Measurements from ENCODE around the gene CABP4.
A peak's percentile ranks its signal among the peaks of the same experiment; 100 is the strongest.
"Not testable (repeated sequence)": the region's sequence is repeated elsewhere in the genome, so short reads cannot be mapped to it uniquely, and the experiment has no call there.

Gene CABP4

DNA sequence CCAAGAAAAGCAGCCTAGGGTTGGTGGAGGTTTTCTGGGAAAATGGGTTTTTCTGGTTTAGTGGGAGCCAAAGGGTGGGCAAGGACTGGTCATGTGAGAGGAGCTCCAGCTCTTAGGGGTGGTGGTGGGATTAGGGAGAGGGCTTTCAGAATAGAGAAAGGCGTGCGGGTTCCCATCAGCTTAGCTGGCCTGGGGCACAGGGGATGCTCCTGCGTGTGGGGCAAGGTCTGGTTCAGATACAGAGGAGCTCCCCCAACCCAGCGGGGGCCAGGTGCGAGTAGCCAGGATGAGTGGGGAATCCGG lies 13.3 kb downstream of the CABP4 start:
- Mint-ChIP-seq H3K27me3 (ENCODE audit: low read depth) (no peaks in the 10 kb centered on the region), H3K9me3 (no peaks in the 10 kb centered on the region), H3K36me3 (ENCODE audit: low read depth) (no peaks in the 10 kb centered on the region), H3K4me1 (ENCODE audit: low read depth) (peaks cover 29% of the 10 kb centered on the region), H3K4me3 (peak overlapping the region; percentile 82), H3K27ac (peak overlapping the region; percentile 57)

DNA sequence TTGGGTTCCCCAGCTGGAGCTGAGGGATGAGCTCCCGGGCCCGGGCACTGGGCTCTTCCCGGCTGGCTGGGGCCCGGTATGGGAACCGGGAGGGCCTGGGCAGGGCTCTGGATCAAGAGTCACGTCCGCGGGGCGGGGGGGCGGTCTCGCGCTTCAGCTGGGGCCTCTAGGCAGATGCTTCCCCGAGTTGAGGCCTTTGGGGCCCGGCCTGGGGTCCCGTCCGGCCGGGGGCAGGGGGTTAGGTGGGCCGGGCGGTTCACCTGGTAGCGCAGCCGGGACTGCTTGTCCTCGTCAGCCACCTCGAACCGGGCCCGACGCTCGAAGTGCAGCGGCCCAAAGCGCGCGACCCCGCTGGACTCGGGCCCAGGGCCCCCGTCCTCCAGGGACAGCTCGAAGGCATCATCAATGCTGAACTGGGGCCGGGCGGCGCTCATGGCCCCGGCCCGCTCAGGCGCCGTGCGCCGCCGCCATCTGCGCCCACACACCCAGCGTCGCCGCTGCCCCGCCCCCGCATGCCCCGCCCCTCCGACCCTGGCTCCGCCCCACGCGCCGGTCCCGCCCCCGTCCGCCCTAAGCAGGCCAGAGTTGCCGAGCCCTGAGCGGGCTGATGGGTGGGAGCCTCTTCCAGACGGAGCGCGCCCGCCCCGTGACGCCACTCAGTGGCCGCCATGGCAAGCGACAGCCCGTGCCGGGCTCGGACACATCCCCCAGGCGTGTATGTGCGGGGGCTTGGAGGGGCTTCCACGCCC lies 13.8 kb downstream of the CABP4 start, which contains the start of gene TMEM134:
Gene TMEM134 (minus strand): TSS at position 493 of the 749 bp plus-strand sequence. CDS start 59 bp downstream, at position 434.
- no peaks in the 10 kb centered on the region for H3K9me3 Mint-ChIP-seq
- H3K4me3 Mint-ChIP-seq, result peak within 1 kb of the TSS; percentile 82
- no peaks in the 10 kb centered on the region for H3K27me3 Mint-ChIP-seq (ENCODE audit: low read depth)
- H3K4me1 Mint-ChIP-seq (ENCODE audit: low read depth), result peaks cover 29% of the 10 kb centered on the region
- no peaks in the 10 kb centered on the region for H3K36me3 Mint-ChIP-seq (ENCODE audit: low read depth)
- peak within 1 kb of the TSS; percentile 57 for H3K27ac Mint-ChIP-seq

- peaks cover under 1% of the 10 kb centered on the region for H3K27me3 Mint-ChIP-seq (ENCODE audit: low read depth)
- peaks cover 24% of the 10 kb centered on the region for H3K4me1 Mint-ChIP-seq (ENCODE audit: low read depth)
- no peaks in the 10 kb centered on the region for H3K36me3 Mint-ChIP-seq (ENCODE audit: low read depth)
- no peaks in the 10 kb centered on the region for H3K9me3 Mint-ChIP-seq
- peak overlapping the region; percentile 45 for H3K27ac Mint-ChIP-seq
- H3K4me3 Mint-ChIP-seq, result peak overlapping the region; percentile 67
Measured at GRCh38 chr11:67469508-67469811, 14.3 kb downstream of the CABP4 start.

DNA sequence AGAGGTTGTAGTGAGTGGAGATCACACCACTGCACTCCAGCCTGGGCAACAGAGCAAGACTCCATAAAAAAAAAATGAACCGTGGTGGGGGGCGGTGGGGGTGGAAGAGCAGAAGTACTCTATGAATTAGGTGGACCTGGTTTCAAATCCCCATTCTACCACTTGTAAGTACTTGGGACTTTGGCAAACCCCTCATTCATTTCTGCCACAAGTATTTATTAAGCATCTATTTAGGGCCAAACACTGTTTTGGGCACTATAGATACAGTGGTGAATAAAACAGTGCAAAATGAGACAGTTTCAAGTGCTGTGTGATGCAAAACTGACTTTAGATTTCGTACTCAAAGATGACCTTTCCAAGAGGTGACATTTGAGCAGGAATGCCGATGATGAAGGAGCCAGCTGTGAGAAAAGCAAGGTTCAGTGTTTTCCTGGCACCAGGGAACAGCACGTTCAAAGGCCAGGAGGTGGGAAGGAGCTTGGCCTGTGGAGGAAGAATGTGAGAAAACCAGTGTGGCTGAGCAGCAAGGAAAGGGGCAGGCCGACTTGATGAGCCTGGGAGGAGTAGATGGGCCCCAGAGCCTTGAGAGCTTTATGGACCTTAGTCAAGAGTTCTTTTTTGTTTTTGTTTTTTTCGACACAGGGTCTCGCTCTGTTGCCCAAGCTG lies 15.3 kb downstream of the CABP4 start:
- Mint-ChIP-seq H3K27me3 (ENCODE audit: low read depth) (peaks cover 4% of the 10 kb centered on the region), H3K9me3 (no peaks in the 10 kb centered on the region), H3K4me1 (ENCODE audit: low read depth) (peaks cover 20% of the 10 kb centered on the region), H3K4me3 (no peak overlapping the region), H3K27ac (no peak overlapping the region), H3K36me3 (ENCODE audit: low read depth) (no peaks in the 10 kb centered on the region)

DNA sequence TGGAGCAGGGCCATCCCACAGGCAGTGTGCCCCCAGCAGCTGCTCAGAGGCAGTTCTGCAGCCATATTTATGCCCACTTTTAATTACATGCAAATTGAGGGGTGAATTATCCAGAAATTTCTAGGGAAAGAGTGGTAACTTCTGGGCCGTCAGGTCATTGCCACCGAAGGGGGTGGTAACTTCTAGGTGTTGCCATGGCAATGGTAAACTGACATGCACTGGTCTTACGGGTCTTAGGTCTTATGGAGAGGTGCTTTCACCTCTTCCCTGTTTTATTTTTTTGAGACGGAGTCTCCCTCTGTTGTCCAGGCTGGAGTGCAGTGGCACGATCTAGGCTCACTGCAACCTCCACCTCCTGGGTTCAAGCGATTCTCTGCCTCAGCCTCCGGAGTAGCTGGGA lies 17.7 kb downstream of the CABP4 start:
- Mint-ChIP-seq H3K9me3 (no peaks in the 10 kb centered on the region), H3K27ac (no peak overlapping the region), H3K4me3 (no peak overlapping the region), H3K4me1 (ENCODE audit: low read depth) (peaks cover 9% of the 10 kb centered on the region), H3K36me3 (ENCODE audit: low read depth) (no peaks in the 10 kb centered on the region), H3K27me3 (ENCODE audit: low read depth) (peaks cover 4% of the 10 kb centered on the region)

DNA sequence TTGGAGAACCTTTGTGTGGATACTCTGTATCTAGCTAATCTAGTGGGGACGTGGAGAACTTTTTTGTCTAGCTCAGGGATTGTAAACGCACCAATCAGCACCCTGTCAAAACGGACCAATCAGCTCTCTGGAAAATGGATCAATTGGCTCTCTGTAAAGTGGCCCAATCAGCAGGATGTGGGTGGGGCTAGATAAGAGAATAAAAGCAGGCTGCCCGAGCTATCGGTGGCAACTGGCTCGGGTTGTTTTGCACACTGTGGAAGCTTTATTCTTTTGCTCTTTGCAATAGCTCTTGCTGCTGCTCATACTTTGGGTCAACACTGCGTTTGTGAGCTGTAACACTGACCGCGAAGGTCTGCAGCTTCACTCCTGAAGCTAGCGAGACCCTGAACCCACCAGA lies 21.5 kb downstream of the CABP4 start:
- not testable (repeated sequence) for H3K9me3 Mint-ChIP-seq; H3K27me3 Mint-ChIP-seq (ENCODE audit: low read depth); H3K27ac Mint-ChIP-seq; H3K4me1 Mint-ChIP-seq (ENCODE audit: low read depth); H3K36me3 Mint-ChIP-seq (ENCODE audit: low read depth); H3K4me3 Mint-ChIP-seq

GRCh38 chr11:67477344-67478050 lies 22.3 kb downstream of the CABP4 start:
- not testable (repeated sequence) for H3K27ac Mint-ChIP-seq; H3K4me3 Mint-ChIP-seq; H3K4me1 Mint-ChIP-seq (ENCODE audit: low read depth); H3K36me3 Mint-ChIP-seq (ENCODE audit: low read depth); H3K9me3 Mint-ChIP-seq; H3K27me3 Mint-ChIP-seq (ENCODE audit: low read depth)

GRCh38 chr11:67482275-67482826 lies 27.2 kb downstream of the CABP4 start:
- peak overlapping the region; percentile 96 for H3K27ac Mint-ChIP-seq
- no peaks in the 10 kb centered on the region for H3K9me3 Mint-ChIP-seq
- H3K36me3 Mint-ChIP-seq (ENCODE audit: low read depth), result peaks cover 15% of the 10 kb centered on the region
- peak overlapping the region; percentile 93 for H3K4me3 Mint-ChIP-seq
- H3K4me1 Mint-ChIP-seq (ENCODE audit: low read depth), result peaks cover 34% of the 10 kb centered on the region
- no peaks in the 10 kb centered on the region for H3K27me3 Mint-ChIP-seq (ENCODE audit: low read depth)

DNA sequence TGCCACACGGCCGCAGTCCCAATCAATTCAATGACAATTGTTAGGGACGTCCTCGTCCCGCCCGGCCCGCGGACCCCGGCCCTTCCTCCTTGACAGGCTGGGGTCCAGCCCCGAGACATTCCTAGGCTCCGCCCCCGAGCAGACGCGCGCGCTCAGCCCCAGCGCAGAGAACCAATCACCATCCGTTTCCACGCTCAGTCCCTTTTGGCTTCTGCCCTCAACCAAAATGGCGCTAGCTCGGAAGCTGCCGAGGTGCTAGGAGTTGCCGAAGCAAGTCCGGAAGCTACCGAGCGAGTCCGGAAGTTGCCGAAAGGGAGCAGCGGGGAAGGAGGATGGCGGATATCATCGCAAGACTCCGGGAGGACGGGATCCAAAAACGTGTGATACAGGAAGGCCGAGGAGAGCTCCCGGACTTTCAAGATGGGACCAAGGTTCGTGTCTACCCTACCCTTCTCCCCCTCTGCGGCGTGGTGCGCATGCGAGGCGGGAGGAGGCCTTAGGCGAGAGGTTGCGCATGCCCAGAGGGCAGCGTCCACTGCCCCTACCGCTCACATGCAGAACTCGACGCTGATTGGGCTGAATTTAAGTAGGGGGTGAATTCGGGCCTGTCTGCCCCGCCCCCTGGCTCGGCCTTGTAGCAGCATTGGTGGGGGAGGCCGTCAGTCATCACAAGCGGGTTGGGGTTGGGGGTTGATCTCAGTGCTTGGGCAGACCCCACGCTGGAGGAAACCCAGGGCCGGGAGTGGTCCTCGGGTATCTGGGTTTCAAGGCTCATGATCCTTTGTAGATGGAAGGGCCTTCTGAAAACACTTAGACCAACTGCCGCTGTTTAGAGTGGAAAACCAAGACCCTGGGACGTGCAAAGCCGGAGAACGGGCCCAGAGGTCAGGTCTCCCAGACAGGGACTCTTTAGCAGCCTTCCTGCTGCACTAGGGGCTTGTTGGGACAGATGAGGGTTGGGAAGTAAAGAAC lies 28.0 kb downstream of the CABP4 start, which contains the start of gene AIP:
Gene AIP (plus strand): TSS at position 200 of the 972 bp plus-strand sequence. CDS start 133 bp downstream, at position 333.
- Mint-ChIP-seq H3K9me3 (no peaks in the 10 kb centered on the region), H3K4me3 (peak within 1 kb of the TSS; percentile 93), H3K36me3 (ENCODE audit: low read depth) (peaks cover 22% of the 10 kb centered on the region), H3K27me3 (ENCODE audit: low read depth) (no peaks in the 10 kb centered on the region), H3K27ac (peak within 1 kb of the TSS; percentile 96), H3K4me1 (ENCODE audit: low read depth) (peaks cover 42% of the 10 kb centered on the region)

DNA sequence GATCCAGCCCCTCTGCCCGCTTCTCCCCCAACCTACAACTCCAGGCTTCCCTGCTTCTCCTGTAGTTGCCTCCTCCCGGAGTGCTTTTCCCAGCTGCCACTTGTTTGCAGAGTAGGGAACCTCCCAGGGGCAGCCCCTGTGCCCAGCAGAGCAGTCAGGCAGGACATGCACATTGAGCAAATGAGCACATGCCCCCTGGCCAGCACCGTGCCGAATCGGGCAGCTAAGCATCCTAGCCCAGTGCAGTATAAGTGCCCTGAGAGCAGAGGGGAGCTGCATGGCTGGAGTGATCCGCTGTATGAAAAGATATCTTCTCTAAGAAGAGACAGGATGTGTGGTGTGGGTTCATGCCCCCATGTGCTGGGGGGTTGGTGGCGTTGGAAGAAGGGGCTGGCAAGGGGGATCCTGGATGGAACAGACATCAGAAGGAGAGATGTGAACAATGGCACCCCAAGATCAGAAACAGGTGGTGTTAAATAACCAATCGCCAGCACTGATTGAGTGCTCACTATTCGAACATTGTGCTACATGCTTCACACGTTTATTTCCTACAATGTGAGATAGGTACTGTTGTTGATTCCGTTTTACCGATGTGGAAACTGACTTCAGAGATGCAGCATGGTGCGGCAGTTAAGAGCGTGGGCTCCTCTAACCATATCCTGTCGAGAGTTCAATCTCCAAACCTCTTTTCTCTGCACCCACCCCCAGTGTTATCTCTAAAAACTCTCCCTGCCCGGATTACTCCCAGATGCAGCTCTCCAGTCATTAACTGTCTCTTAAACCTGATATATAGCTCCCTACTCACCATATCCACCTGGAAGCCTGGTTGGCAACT lies 28.9 kb downstream of the CABP4 start:
- peak overlapping the region; percentile 96 for H3K27ac Mint-ChIP-seq
- peaks cover 23% of the 10 kb centered on the region for H3K36me3 Mint-ChIP-seq (ENCODE audit: low read depth)
- peak overlapping the region; percentile 93 for H3K4me3 Mint-ChIP-seq
- H3K4me1 Mint-ChIP-seq (ENCODE audit: low read depth), result peaks cover 49% of the 10 kb centered on the region
- H3K9me3 Mint-ChIP-seq, result no peaks in the 10 kb centered on the region
- H3K27me3 Mint-ChIP-seq (ENCODE audit: low read depth), result no peaks in the 10 kb centered on the region

DNA sequence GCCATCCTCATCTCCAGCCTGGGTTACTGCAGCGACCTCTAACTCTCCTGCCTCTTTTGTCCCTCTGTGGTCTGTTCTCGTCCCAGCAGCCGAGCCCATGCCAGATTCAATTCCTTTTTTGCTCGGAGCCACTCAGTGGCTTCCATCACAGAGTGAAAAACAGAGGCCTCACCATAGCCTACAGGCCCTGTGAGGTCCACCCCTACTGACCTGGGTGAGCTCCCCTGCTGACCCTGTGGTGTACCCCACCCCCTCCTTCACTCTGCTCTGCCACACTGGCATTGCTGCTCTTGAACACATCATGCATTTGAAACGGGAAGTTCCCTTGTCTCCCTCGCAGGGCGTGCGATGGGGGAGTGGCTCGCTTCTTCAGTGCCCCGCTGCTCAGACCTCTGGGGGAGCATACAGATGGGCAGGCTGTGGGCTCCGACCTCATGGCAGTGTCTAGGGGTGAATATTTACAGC lies 29.7 kb downstream of the CABP4 start:
- Mint-ChIP-seq H3K9me3 (no peaks in the 10 kb centered on the region), H3K4me1 (ENCODE audit: low read depth) (peaks cover 53% of the 10 kb centered on the region), H3K36me3 (ENCODE audit: low read depth) (peaks cover 27% of the 10 kb centered on the region), H3K27me3 (ENCODE audit: low read depth) (no peaks in the 10 kb centered on the region), H3K4me3 (peak overlapping the region; percentile 93), H3K27ac (peak overlapping the region; percentile 96)

- H3K4me1 Mint-ChIP-seq (ENCODE audit: low read depth), result peaks cover 53% of the 10 kb centered on the region
- H3K9me3 Mint-ChIP-seq; H3K27me3 Mint-ChIP-seq (ENCODE audit: low read depth): not testable (repeated sequence)
- H3K4me3 Mint-ChIP-seq, result peak overlapping the region; percentile 67
- H3K36me3 Mint-ChIP-seq (ENCODE audit: low read depth), result peaks cover 27% of the 10 kb centered on the region
- peak overlapping the region; percentile 96 for H3K27ac Mint-ChIP-seq
Measured at GRCh38 chr11:67485873-67486361, 30.8 kb downstream of the CABP4 start.
